Sigmoid colon (tissue), 7 donors: ENCODE measurements around the gene ATXN3. TPM values are rescaled to one million over a fixed set of nuclear protein-coding genes. Genes with fewer than 3 reads are reported as not detected.

ENCODE experiments used
- DNase-seq: peaks from one replicate; pipeline ENCODE4 v3.0.0-alpha.2; 2019
- H3K27ac ChIP-seq, 4 donors: fragments of 200-600 bp; sonication (generic); one replicate each; pipeline ENCODE4 v1.5.1; 2016 to 2019; ENCODE audit warnings: mild to moderate bottlenecking in 1 of 4
- H3K27me3 ChIP-seq, 3 donors: fragments of 200-600 bp; sonication (generic); one replicate each; pipeline ENCODE4 v1.5.1; 2019; ENCODE audit warnings: mild to moderate bottlenecking in 1 of 3
- H3K36me3 ChIP-seq, 4 donors: fragments of 200-600 bp; sonication (generic); one replicate each; pipeline ENCODE4 v1.5.1; 2016 to 2019
- H3K4me1 ChIP-seq, 4 donors: fragments of 200-600 bp; sonication (generic); one replicate each; pipeline ENCODE4 v1.5.1; 2017 to 2019
- H3K4me3 ChIP-seq, 4 donors: fragments of 200-600 bp; sonication (generic); one replicate each; pipeline ENCODE4 v1.5.1; 2017 to 2019; ENCODE audit warnings: mild to moderate bottlenecking in 2 of 4, moderate library complexity in 1 of 4
- H3K9me3 ChIP-seq, 4 donors: fragments of 200-600 bp in 3 of 4; sonication (generic) in 3 of 4; one replicate each; pipeline versions ENCODE4 v1.5.1 to v1.6.1; 2013 to 2019
- EP300 ChIP-seq, 4 donors: sonication (generic); formaldehyde crosslinking; IDR thresholded peaks; one replicate each; pipeline ENCODE4 v1.6.1; 2017; ENCODE audit warnings: antibody characterized with exemption in 4 of 4
- POLR2A ChIP-seq, 2 donors: fragments of 450-650 bp; IDR thresholded peaks; one replicate each; pipeline ENCODE4 v1.6.1; 2016; ENCODE audit warnings: antibody characterized with exemption in 2 of 2, mild to moderate bottlenecking in 2 of 2, moderate library complexity in 2 of 2
- POLR2AphosphoS5 ChIP-seq, 4 donors: sonication (generic); formaldehyde crosslinking; IDR thresholded peaks; one replicate each; pipeline ENCODE4 v1.6.1; 2017; ENCODE audit warnings: antibody characterized with exemption in 4 of 4
- WGBS, 2 donors: extraction: QIAGEN DNeasy Blood & Tissue Kit; methylation state at CpG; one replicate each; pipeline ENCODE4 v1.1.7; 2013; 5-methylcytosine and 5-hydroxymethylcytosine counted together
- intact Hi-C: fragments of 100-400 bp; cut with DNase I; formaldehyde crosslinking; loops from one replicate; pipeline ENCODE4 v1.15.1; 2023
- polyA plus RNA-seq, 3 donors: library from polyadenylated mRNA; stranded (reverse); fragments of 200-250 nt; gene quantifications; one replicate each; pipeline ENCODE4 v1.2.3, GENCODE V29; 2013
- total RNA-seq, 4 donors: library from RNA; depleted of rRNA; stranded (reverse); fragments of >200 nt; gene quantifications; one replicate each; pipeline ENCODE4 v1.1.0, GENCODE V29; 2016
- TF ChIP-seq, protein P1 (sequence below), 4 experiments: fragments of 450-650 bp in 3 of 4; fragments of 200-600 bp in 1 of 4; IDR thresholded peaks; one replicate each; pipeline ENCODE4 v1.5.1; 2016 to 2019; ENCODE audit warnings: antibody characterized with exemption in 4 of 4, mild to moderate bottlenecking in 3 of 4, moderate library complexity in 2 of 4
- donor health status: healthy with polysubstance abuse.
- donor health status: Bipolar disorder and iron deficiency.
- donor health status: healthy.

The ATXN3 gene
- total and polyA plus RNA-seq, 7 donors = 9.0 to 48.5 (median 30.4) TPM

DNA sequence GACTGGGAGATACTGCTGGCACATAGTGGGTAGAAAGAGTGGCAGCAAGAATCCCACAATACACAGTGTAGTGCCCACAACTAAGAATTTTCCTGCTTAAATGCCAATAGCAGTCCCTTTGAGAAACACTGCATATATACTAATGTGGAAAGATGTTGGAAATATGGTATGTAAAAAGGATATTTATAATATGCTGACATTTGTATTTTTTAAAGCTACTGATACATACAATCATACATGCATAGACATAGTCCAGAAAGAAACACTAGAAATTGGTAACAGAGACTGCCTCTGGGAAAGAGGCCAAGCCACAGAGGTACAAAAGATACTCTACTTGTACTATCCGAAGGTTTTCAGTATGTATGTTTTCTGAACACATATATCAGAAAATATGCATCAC, 96.8 kb downstream of the ATXN3 start:
- TF ChIP-seq EP300 (IDR thresholded peaks at IDR 0.05) = no peak
- TF ChIP-seq, protein P1, sequence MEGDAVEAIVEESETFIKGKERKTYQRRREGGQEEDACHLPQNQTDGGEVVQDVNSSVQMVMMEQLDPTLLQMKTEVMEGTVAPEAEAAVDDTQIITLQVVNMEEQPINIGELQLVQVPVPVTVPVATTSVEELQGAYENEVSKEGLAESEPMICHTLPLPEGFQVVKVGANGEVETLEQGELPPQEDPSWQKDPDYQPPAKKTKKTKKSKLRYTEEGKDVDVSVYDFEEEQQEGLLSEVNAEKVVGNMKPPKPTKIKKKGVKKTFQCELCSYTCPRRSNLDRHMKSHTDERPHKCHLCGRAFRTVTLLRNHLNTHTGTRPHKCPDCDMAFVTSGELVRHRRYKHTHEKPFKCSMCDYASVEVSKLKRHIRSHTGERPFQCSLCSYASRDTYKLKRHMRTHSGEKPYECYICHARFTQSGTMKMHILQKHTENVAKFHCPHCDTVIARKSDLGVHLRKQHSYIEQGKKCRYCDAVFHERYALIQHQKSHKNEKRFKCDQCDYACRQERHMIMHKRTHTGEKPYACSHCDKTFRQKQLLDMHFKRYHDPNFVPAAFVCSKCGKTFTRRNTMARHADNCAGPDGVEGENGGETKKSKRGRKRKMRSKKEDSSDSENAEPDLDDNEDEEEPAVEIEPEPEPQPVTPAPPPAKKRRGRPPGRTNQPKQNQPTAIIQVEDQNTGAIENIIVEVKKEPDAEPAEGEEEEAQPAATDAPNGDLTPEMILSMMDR (IDR thresholded peaks at IDR 0.05) = no peak
- no peak for TF ChIP-seq POLR2AphosphoS5 (IDR thresholded peaks at IDR 0.05)
- no peak for TF ChIP-seq POLR2A (IDR thresholded peaks at IDR 0.05)
- no peaks in the 10 kb centered on the region for H3K4me1 ChIP-seq
- no peak for DNase-seq
- intact Hi-C loops = no loop called here
- peaks cover 0 to 92% (median 26%) of the 10 kb centered on the region in 4 donors for H3K36me3 ChIP-seq
- no peak overlapping the region for H3K4me3 ChIP-seq
- 91 to 96% methylated on average over 1 of the region's 1 CpG for WGBS, 2 donors
- no peak overlapping the region for H3K27ac ChIP-seq
- no peaks in the 10 kb centered on the region for H3K27me3 ChIP-seq
- no peaks in the 10 kb centered on the region for H3K9me3 ChIP-seq

Other genes with a start within 250 kb of the ATXN3 start
- 10 to 100 TPM; 12.1 to 49.2 (median 36.5) TPM for gene TC2N, start 239.0 kb downstream of the ATXN3 start, total RNA-seq
- gene TC2N, start 239.0 kb downstream of the ATXN3 start, polyA plus RNA-seq = 10 to 100 TPM; 24.9 to 41.6 (median 28.2) TPM
- 100 to 1,000 TPM in 2 of 4 donors, 10 to 100 TPM in 2; 91.8 to 253 (median 103) TPM for gene FBLN5, start 158.9 kb downstream of the ATXN3 start, total RNA-seq
- 10 to 100 TPM in 2 of 3 donors, 1 to 10 TPM in 1; 3.0 to 25.8 (median 19.5) TPM for gene FBLN5, start 158.9 kb downstream of the ATXN3 start, polyA plus RNA-seq
- 10 to 100 TPM; 21.3 to 35.5 (median 32.4) TPM for gene TRIP11, start 66.5 kb downstream of the ATXN3 start, total RNA-seq
- 1 to 10 TPM; 2.3 to 7.2 (median 7.1) TPM for gene TRIP11, start 66.5 kb downstream of the ATXN3 start, polyA plus RNA-seq
- 100 to 1,000 TPM; 374 to 888 (median 561) TPM for gene NDUFB1, start 15.1 kb upstream of the ATXN3 start, total RNA-seq
- gene NDUFB1, start 15.1 kb upstream of the ATXN3 start, polyA plus RNA-seq = 1,000 to 10,000 TPM in 2 of 3 donors, 100 to 1,000 TPM in 1; 568 to 1,626 (median 1,124) TPM
- gene CPSF2, start 15.4 kb upstream of the ATXN3 start, total RNA-seq = 10 to 100 TPM; 22.4 to 41.8 (median 27.0) TPM
- gene CPSF2, start 15.4 kb upstream of the ATXN3 start, polyA plus RNA-seq = 10 to 100 TPM in 2 of 3 donors, 1 to 10 TPM in 1; 6.0 to 16.1 (median 13.2) TPM
- gene SLC24A4, start 216.6 kb upstream of the ATXN3 start, total RNA-seq = 1 to 10 TPM in 2 of 4 donors, under 1 TPM in 2; 0.55 to 1.4 (median 1.0) TPM
- under 1 TPM in 2 of 3 donors, not detected in 1; under 0.01 to 0.44 TPM for gene SLC24A4, start 216.6 kb upstream of the ATXN3 start, polyA plus RNA-seq